ENCODE measurements around the gene TTC16.

The TTC16 gene, protein sequence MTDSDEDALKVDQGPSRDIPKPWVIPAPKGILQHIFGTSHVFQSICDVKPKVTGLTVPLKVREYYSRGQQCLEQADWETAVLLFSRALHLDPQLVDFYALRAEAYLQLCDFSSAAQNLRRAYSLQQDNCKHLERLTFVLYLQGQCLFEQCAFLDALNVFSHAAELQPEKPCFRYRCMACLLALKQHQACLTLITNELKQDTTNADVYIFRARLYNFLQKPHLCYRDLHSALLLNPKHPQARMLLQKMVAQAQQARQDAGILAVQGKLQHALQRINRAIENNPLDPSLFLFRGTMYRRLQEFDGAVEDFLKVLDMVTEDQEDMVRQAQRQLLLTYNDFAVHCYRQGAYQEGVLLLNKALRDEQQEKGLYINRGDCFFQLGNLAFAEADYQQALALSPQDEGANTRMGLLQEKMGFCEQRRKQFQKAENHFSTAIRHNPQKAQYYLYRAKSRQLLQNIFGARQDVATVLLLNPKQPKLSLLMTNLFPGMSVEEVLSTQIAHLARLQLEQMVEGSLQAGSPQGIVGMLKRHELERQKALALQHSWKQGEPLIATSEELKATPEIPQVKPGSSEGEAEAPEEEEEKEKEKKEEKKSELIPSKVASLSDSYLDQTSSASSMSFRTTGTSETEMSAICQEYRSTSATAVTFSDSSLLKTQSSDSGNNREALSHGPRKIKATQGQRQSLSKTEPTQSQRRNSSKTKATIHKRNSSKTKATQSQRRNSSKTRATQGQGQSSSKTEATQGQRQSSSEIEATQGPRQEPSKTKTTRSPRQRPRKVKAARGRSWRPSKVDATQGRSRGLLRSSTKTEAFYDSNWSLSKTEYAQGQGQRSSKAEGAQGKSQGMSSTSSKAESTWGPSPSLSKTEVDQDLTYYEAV

DNA sequence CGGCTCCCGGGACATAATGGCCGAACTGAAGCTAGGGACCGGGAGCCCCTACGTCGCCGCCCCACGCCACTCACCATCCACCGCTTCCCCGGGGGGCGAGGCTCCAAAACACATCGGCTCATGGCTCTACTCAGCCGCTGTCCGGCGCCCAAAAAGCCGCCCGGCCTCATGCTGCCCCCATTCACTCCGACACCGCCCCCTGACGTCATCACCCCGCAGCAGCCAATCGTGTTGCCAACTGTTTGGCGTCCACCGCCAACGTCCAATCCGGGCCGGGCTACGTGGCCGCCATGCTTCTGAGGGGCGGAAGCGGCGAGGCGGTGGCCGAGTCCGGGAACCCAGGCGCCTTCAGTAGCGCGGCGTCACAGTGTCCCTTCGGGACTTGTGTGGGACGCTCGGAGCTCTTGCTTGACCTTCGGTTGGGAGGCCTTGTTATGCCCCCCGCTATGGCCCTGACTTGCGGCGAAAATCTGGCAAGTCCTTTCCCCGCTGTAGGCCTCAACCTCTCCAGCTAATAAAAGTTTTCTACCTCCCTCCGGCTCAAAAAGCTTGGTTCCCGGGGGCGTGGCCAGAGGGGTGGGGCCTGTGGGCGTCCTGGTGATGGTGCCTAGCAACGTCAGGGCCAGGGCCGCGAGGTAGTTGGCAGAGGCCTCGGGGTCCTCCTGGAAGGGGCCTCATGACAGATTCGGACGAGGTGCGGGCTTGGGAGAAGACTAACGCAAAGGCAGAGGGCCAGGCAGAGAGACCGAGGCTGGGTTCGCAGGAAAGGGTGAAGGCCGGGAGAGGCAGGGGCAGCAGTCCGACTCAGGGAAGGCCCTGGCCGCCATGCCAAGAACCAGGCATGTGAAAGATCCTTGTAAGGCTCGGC lies at the start of gene TTC16, which contains the start of gene PTRH1:
Gene TTC16 (plus strand): TSS at position 610 of the 868 bp plus-strand sequence. CDS start 67 bp downstream, at position 677.
Gene PTRH1 (minus strand): TSS at position 194 of the 868 bp plus-strand sequence. CDS start 24 bp downstream, at position 170.
- peak; percentile 94 to 96 for DNase-seq

DNA sequence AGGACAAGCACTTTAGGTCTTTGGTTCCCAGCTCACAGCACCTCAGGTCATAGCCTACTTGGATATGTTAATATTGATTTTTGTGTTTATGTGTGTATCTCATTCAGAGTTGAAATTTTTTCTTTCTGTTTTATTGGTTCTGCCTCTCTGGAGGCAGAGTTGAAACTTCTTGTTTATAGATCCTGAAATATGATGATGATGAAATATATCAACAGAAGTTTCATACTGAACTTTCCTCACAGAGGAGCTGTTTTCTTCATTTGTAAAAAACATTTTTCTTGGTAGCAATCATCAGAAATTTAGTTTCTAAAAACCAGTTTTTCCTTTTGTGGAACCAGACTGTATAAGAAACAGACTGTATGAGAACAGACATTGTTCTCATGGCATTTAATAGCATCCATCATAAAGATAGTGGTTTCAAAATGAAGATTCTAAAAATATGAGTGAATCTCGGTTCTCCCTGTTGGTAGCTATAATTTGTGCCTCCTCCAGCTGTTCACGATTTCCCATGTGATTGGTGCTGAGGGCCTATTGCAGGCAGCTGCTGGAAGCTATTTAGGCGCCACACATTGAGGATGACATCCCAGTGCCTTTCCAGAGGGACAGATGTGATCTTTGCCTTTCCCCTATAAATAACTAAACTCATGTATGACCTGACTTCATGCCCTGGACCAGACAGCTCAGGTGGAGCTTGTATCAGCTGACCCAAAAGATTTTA lies 48.6 kb upstream of the TTC16 start:
- DNase-seq: no peak

DNA sequence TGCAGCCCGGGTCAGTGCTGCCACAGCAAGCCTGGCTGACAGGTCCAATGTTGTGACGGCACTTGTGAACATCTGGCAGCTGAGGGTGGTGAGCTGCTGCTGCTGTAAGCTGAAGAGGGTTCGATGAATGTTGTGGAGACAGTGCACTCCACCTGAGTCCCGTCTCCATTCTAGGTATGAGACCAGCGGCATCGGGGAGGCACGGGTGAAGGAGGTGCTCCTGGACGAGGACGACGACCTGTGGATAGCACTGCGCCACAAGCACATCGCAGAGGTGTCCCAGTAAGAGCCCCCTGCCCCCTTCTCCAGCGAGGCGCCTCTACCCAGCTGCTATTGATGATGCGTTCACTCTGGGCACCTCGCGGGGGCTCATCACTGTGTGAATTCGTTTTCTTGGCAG lies 48.0 kb upstream of the TTC16 start:
- no peak for DNase-seq

DNA sequence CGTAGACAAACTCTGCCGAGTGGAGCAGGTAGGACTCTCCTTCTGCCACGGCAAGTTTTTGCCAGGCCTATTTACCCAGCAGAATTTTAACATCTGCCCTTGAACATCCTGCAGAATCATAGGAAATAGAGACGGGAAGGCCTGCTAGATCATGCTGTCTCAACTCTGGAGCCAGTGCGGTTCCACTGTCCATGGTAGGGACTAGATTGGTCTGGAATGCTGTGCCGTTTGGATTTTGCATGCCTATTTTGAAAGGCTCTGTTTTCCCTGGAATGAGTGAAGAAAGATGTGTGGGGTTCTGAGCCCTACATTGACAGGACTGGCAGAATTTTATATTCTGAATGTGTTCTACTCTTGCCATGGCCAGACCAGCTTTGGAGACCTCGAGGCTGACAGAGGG lies 42.6 kb upstream of the TTC16 start:
- DNase-seq: no peak

DNA sequence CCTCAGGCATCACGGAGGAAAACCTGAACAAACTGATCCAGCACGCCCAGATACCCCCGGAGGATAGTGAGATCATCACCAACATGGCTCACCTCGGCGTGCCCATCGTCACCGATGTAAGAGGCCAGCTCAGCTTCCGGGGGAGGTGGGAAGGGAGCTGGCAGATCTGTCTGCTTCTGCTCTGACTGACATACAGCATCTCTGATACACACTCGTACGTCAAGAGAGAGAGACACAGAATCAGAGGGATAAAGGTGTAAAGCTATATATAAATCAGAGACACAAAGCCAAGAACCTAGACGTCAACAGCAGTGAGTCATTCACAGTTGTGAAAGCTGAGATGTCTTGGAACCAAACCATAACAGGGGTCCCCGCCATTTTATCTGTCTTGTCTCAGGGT lies 39.2 kb upstream of the TTC16 start:
- DNase-seq: no peak

DNA sequence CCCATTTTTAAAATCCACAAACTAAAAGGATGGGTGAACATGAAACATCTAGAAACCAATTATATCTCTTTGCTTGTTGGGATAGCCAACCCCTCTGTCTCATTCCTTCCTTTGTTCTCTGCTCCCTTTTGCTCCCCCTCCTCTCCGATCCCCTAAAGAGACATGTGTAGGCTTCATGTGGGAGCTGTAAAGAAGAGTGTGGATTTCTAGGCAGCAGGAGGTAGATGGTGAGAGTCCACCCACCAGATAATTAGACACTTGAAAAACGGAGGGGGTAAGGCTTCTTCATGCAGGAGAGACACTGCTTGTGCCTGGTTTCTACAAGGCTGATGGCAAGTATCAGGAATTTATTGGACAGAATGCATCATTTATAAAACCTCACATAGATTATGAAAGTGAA lies 36.4 kb upstream of the TTC16 start:
- no peak for DNase-seq

DNA sequence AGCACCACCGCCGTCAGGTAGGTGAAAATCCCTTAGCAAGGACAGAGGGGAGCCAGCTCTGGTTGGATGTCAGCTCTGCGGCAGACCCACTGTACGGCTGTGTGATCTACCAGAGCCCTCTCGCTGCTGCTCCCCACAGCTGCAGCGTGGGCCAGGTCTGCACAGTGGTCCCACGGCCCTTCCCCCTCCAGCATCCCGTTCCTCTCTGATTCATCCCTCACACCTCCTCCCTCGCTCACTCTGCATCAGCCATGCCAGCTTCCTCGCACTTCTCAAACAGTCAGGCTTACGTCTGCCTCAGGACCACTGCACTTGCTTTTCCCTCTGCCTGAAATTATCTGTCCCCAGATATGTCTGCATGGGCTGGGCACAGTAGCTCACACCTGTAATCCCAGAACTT lies 35.7 kb upstream of the TTC16 start:
- no peak for DNase-seq

DNA sequence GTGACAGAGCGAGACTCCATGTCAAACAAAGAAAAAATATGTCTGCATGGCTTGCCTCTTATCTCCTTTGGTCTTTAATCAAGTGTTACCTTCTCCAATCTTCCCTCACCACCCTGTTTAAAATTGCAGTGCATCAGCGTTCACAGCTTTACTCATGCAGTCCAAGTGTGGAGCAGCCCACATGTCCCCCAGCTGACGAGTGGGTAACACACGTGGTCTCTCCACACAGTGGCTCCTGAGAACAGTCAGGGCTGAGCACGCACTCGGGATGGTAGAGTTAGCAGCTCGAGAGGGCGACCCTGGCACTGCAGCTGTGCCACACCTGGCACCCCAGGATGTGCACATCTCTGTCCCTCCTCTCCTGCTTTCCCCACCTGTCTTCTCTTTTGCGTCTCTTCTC lies 35.0 kb upstream of the TTC16 start:
- DNase-seq: no peak

DNA sequence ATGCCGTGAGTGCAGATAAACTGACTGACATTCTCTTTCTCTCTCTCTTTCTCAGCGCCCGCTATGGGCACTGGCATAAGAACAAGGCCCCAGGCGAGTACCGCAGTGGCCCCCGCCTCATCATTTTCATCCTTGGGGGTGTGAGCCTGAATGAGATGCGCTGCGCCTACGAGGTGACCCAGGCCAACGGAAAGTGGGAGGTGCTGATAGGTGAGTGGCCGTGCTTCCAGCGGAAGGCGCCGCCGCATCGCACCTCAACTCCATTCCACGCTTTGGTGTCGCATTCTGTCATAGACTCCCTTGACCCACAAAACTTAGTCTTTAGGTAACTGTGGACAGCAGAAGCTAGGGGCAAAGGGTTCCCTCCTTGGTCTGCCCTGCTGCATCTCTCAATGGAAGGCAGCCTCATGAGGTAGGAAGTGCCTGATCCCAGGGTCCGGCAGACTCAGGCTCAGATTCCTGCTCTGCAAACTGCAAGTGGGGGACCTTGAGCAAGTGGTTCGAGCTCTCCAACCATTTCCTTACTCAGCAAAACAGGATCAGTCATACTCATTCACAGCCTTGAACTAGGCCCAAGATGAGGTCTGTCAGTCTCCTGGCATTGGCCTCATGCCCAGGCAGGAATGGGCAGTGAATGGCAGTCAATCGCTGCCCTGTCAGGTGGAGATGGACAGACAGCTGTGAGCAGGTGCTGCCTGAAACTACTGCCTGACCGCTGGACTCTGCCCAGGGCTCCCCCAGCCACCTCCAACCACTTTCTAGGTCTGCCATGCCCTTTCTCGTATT lies 33.3 kb upstream of the TTC16 start:
- DNase-seq: no peak

DNA sequence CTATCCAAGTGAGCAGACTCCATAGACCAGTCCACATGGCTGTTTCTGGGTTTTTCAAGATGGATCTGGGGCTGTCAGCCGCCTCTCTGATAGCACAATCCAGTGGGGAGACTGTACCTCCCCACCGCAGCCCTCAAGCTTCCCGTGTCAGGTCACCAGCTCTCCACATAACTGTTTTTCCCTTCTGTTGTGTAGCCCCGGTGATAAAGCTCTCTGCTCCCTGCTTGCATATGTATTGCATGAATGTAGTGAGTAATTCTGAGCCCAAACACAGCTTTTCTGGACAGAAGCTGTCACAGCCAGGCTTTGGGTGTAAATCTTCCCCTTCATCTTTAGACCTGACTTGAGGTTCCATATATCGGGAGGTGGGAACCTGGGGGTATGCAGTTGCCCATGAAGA lies 32.2 kb upstream of the TTC16 start:
- DNase-seq: no peak

DNA sequence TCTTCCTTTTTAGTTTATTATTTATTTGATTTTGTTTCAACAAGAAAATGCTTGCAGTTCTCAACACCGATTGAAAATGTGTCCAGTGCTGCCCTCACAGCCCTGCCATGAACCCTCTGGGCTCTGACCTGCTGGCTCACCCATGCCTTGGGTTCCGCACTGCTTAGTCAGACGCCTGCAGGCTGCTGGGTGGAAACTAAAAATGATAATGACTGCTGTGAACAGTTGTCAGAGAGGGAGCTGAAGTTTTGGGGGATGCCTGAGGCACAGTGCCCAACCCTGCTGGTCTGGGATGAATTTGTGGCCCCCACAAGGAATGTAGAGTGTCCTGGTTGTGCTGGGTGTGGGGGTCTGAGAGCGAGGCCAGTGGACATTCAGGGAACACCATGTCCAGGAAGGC lies 31.3 kb upstream of the TTC16 start:
- no peak for DNase-seq

DNA sequence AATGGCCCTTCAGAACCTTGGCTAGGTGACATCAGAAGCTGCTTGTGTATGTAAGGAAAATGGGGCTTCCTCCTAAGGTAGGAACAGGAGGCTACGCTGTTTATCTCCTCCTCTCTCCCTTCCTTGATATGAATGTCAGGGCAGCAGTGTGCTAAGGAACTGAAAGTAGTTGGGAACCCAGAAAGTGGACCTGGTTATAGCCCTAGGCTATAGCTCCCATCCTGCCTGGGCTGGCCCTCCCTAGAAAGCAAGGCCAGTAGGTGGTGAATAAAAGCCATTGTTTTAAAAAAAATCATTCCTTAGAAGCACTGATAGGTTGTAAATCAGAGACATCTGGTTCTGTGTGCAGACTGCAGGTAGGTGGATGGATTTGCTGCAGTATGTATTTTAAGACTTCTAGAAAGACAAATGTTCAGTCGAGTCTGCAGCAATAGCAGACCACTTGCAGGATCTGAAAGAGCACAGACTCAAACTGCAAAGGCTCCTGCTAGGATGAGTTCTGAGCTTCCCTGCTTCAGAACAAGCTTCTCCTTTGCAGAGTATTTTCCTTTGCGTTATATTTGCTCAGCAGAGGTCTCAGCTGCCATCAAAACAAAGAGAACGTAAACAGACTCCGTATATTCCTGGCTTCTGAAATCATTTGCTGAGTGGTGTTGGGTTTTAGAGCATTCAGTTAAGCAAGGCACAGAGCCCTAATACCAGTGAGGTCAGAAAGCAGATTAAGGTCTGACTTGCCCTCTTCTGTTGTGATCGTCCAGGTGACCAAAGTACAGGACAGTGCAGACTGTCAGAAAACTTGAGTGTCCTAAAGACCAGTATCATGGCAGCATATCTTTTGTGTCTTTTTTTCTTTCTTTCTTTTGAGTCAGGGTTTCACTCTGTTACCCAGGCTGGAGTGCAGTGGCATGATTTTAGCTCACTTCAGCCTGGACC lies 29.2 kb upstream of the TTC16 start:
- no peak for DNase-seq

DNA sequence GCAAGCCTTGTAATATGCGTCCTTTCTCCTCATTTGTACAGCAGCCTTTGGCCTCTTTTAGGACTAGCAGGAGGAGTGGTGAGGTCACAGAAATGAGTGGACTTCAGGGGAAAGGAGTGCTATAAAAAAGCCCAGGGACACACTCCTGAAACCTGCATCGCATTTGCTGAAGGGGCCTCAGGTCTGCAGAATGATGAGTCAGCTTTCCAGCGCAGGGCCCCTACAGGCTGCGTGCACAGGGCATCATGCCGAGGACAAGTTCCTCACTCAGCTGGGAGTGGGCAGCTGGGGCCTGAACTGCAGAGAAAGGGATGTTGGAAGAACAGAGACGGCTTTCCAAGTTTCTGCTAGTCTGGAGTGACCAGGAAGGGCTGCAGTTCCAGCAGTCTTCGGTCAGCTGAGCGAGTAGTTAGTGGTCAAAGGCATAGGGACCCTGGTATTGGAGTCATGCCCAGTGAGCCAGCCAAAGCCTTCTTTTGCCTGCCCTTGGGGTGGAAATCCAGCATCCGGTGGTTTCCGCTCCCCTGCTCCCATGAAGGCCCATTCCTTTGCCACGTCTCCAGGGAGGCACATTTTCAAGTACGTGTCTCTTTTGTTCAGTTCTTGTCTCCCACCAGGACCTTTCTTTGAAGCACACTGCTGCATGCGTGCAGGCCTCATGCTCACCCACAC lies 26.4 kb upstream of the TTC16 start:
- DNase-seq: no peak

DNA sequence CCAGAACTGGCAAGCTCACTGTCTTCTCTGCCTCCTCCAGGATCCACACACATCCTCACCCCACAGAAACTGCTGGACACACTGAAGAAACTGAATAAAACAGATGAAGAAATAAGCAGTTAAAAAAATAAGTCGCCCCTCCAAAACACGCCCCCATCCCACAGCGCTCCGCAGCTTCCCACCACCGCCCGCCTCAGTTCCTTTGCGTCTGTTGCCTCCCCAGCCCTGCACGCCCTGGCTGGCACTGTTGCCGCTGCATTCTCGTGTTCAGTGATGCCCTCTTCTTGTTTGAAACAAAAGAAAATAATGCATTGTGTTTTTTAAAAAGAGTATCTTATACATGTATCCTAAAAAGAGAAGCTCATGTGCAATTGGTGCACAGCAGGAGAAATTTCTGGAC lies 25.1 kb upstream of the TTC16 start:
- no peak for DNase-seq

DNA sequence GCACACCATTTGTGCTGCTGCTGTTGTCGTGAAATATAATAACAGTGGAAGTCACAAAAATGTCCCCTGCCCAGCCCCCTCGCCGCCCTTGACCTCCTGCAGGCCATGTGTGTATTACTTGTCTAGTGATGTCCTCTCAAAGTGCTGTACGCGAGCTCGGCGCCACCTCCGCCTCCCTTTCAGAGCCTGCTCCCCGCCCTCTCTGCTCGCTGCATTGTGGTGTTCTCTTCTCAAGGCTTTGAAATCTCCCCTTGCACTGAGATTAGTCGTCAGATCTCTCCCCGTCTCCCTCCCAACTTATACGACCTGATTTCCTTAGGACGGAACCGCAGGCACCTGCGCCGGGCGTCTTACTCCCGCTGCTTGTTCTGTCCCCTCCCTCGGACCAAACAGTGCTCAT lies 23.8 kb upstream of the TTC16 start:
- no peak for DNase-seq

DNA sequence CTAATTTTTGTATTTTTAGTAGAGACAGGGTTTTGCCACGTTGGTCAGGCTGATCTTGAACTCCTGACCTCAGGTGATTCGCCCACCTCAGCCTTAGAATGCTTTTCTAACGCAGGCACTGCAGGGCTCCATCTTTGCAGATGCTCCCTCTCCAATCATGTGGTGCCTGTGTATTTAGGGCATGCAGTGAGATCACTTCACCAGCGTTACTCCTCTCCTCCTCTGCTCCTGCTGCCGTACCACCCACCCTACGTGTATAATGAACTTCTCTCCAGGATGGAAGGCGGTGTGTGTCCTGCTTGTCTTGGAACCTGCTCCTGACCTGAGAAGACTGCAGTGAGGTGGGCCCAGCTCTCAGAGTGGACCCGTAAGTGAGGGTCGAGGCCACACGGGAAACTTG lies 22.7 kb upstream of the TTC16 start:
- DNase-seq: no peak

DNA sequence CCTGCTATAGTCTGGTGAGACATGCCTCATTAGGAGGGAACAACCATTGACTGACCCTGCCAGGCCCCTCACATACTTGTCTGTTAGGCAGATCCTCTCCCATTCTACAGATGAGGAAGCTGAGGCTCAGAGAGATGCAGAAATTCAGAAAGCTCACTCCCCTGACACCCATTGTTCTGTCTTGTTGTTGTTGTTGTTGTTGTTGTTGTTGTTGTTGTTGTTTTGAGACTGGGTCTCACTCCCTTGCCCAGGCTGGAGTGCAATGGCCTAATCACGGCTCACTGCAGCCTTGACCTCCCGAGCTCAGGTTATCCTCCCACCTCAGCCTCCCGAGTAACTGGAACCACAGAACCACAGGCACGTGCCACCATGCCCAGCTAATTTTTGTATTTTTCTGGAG lies 22.2 kb upstream of the TTC16 start:
- no peak for DNase-seq

DNA sequence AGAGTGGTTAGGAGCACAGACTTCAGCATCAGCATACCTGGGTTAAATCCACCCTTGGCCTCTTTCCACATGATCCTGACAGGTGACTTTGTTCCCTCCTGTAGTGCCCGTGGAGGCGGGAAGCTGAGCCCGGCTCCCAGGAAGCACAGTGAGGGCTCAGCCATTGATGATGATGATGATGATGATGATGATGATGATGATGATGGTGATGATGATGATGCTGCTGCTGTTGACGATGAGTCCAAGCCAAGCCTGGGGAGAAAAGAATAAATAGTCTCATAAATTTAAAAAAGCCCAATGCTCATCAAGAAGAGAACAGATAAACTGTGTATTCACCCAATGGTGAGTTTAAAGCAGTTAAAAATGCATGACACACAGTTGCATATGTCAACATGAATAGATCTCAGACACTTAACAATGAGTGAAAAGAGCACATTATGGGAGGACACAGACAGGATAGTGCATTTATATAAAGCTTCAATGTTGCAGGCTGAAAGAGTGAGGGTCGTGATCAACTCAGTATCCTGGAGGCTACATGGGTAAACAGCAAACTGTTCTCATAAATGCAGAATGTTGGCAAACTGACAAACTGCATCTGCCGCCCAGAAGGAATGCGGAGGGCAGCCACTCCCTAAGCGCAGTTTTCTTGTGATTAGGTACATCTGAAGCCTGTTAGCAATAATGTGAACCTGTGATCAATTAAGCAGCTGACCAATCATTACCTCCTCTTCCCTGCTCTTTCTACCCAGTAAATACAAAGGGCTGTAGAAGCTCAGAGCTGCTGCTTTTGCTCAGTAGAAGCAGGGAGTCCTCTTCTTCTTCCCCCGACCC lies 20.8 kb upstream of the TTC16 start:
- DNase-seq: no peak

DNA sequence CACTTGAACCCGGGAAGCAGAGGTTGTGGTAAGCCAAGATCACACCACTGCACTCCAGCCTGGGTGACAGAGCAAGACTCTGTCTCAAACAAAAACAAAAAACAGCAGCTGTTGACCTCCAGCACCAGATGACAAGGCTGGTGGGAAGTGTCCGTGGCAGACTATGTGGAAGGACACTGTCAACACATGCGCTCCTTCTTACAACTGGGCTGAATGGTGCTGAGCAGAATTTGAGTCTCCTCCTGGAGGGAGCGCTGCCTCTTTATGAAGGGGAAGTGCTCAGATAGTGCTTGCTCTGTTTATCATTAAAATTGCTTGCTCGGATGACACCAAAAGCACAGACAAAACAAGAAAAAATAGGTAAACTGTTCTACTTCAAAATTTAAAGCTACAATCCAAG lies 18.3 kb upstream of the TTC16 start:
- no peak for DNase-seq

All from CD4-positive, alpha-beta T cell treated with Interleukin-4 for 1 hour (primary cell).